Heart left ventricle (tissue), 13 donors: ENCODE measurements around the gene FBXO36.

Experiments used
- POLR2A ChIP-seq, 2 donors: fragments of 450-650 bp; IDR thresholded peaks; one replicate each; pipeline ENCODE4 v1.6.1; 2017; ENCODE audit warnings: antibody characterized with exemption in 2 of 2, mild to moderate bottlenecking in 2 of 2, moderate library complexity in 2 of 2
- TF ChIP-seq, protein P1 (sequence below), 12 donors: fragments of 200-600 bp; sonication (generic) in 4 of 12; IDR thresholded peaks; one replicate each; pipeline versions ENCODE4 v1.5.0 to v1.8.0; 2018 to 2022; ENCODE audit warnings: antibody characterized with exemption in 12 of 12, mild to moderate bottlenecking in 5 of 12
- donor health status: ischemic (EF 13 %, LVEDD 7.1; RV severe dilation, severe dysfunction).
- donor health status: DM: no; HTN: yes; CAD: no.
- donor health status: DM: no; HTN: no; CAD: no.
- donor health status: ischemic (EF 25% LVEDD 6.9; RV normal size, moderate dysfunction).
- donor health status: ischemic (EF 25% LVEDD 5.7; RV mildly dilated, moderate dysfunction).
- donor health status: ischemic (EF 35%, LVEDD 5.7; RV mildly dilated, moderate dysfunction).
- donor health status: nonischemic (EF 11% LVEDD 7.7; RV severe dilation, severe dysfunction).
- donor health status: DM: yes; HTN: yes; CAD: no.
- donor health status: PGD.
- donor health status: ischemic (EF 29% LVEDD 5.4; RV normal size, mild dysfunction).
- donor health status: nonischemic (EF 23%, LVEDD 6.1; RV moderate dilation, normal function).

DNA sequence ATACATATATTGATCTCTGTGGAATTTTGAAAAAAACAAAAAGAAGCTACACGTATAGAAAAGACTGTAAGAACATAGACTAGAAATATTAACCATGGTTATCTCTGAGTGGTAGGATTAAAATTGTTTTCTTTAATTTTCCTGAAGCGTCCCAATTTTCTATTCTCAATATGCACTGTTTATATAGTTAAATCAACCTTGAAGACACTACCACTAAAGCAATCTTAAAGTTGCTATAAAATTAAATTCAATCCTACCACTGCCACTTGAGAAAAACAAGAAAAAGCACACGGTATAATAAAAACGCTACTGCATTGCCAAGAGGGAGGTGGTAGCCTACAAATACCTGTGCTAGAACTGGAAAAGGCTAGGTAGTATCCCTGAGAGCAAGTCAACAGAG is 47.7 kb upstream of the FBXO36 start:
- TF ChIP-seq, protein P1, sequence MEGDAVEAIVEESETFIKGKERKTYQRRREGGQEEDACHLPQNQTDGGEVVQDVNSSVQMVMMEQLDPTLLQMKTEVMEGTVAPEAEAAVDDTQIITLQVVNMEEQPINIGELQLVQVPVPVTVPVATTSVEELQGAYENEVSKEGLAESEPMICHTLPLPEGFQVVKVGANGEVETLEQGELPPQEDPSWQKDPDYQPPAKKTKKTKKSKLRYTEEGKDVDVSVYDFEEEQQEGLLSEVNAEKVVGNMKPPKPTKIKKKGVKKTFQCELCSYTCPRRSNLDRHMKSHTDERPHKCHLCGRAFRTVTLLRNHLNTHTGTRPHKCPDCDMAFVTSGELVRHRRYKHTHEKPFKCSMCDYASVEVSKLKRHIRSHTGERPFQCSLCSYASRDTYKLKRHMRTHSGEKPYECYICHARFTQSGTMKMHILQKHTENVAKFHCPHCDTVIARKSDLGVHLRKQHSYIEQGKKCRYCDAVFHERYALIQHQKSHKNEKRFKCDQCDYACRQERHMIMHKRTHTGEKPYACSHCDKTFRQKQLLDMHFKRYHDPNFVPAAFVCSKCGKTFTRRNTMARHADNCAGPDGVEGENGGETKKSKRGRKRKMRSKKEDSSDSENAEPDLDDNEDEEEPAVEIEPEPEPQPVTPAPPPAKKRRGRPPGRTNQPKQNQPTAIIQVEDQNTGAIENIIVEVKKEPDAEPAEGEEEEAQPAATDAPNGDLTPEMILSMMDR (IDR thresholded peaks at IDR 0.05) = no peak
- TF ChIP-seq POLR2A (IDR thresholded peaks at IDR 0.05) = no peak
